ENCODE results near the gene UQCRH.

GRCh38 chr1:46333300-46334029 lies 30.0 kb downstream of the UQCRH start:
- no peak for TF ChIP-seq ZNF274 (IDR thresholded peaks at IDR 0.05; ENCODE audit: low read length)
- no peak for TF ChIP-seq ZNF274 (tag by site-specific recombination; IDR thresholded peaks at IDR 0.05; ENCODE audit: borderline replicate concordance)
- TF ChIP-seq ZNF302 (tag by site-specific recombination; IDR thresholded peaks at IDR 0.05; ENCODE audit: low read depth) = no peak
